Measurements from ENCODE around the gene TMPRSS11E.
"Not testable (repeated sequence)": the region's sequence is repeated elsewhere in the genome, so short reads cannot be mapped to it uniquely, and the experiment has no call there.

TMPRSS11E gene

GRCh38 chr4:68461790-68462189 lies 14.5 kb downstream of the TMPRSS11E start:
- DNase-seq (ENCODE audit: low read depth in 1 of 2, low spot score in 1 of 2) = no peak

- DNase-seq (ENCODE audit: low read depth in 1 of 2, low spot score in 1 of 2) = no peak
Measured at GRCh38 chr4:68462691-68463090, 15.4 kb downstream of the TMPRSS11E start.

GRCh38 chr4:68463796-68464195 lies 16.5 kb downstream of the TMPRSS11E start:
- DNase-seq (ENCODE audit: low read depth in 1 of 2, low spot score in 1 of 2) = no peak

- DNase-seq (ENCODE audit: low read depth in 1 of 2, low spot score in 1 of 2) = no peak
Measured at GRCh38 chr4:68465058-68465457, 17.8 kb downstream of the TMPRSS11E start.

GRCh38 chr4:68466185-68466584 lies 18.9 kb downstream of the TMPRSS11E start:
- no peak for DNase-seq (ENCODE audit: low read depth in 1 of 2, low spot score in 1 of 2)

GRCh38 chr4:68466751-68467150 lies 19.5 kb downstream of the TMPRSS11E start:
- no peak for DNase-seq (ENCODE audit: low read depth in 1 of 2, low spot score in 1 of 2)

- no peak for DNase-seq (ENCODE audit: low read depth in 1 of 2, low spot score in 1 of 2)
Measured at GRCh38 chr4:68469482-68469881, 22.2 kb downstream of the TMPRSS11E start.

- no peak for DNase-seq (ENCODE audit: low read depth in 1 of 2, low spot score in 1 of 2)
Measured at GRCh38 chr4:68476191-68476590, 28.9 kb downstream of the TMPRSS11E start.

- DNase-seq (ENCODE audit: low read depth in 1 of 2, low spot score in 1 of 2) = no peak
Measured at GRCh38 chr4:68489338-68489737, 42.1 kb downstream of the TMPRSS11E start.

GRCh38 chr4:68490826-68491457 lies 43.7 kb downstream of the TMPRSS11E start:
- no peak for DNase-seq (ENCODE audit: low read depth in 1 of 2, low spot score in 1 of 2)

- DNase-seq (ENCODE audit: low read depth in 1 of 2, low spot score in 1 of 2) = no peak
Measured at GRCh38 chr4:68494688-68495087, 47.4 kb downstream of the TMPRSS11E start.

- no peak for DNase-seq (ENCODE audit: low read depth in 1 of 2, low spot score in 1 of 2)
Measured at GRCh38 chr4:68498413-68499007, 51.2 kb downstream of the TMPRSS11E start.

GRCh38 chr4:68499021-68499420 lies 51.8 kb downstream of the TMPRSS11E start:
- no peak for DNase-seq (ENCODE audit: low read depth in 1 of 2, low spot score in 1 of 2)

GRCh38 chr4:68503462-68503861 lies 56.2 kb downstream of the TMPRSS11E start:
- not testable (repeated sequence) for DNase-seq (ENCODE audit: low read depth in 1 of 2, low spot score in 1 of 2)

- not testable (repeated sequence) for DNase-seq (ENCODE audit: low read depth in 1 of 2, low spot score in 1 of 2)
Measured at GRCh38 chr4:68504836-68505235, 57.6 kb downstream of the TMPRSS11E start.

- not testable (repeated sequence) for DNase-seq (ENCODE audit: low read depth in 1 of 2, low spot score in 1 of 2)
Measured at GRCh38 chr4:68505452-68505851, 58.2 kb downstream of the TMPRSS11E start.

- DNase-seq (ENCODE audit: low read depth in 1 of 2, low spot score in 1 of 2) = no peak
Measured at GRCh38 chr4:68518889-68519288, 71.6 kb downstream of the TMPRSS11E start.

- DNase-seq (ENCODE audit: low read depth in 1 of 2, low spot score in 1 of 2) = no peak
Measured at GRCh38 chr4:68520985-68521384, 73.7 kb downstream of the TMPRSS11E start.

GRCh38 chr4:68522232-68522631 lies 75.0 kb downstream of the TMPRSS11E start:
- not testable (repeated sequence) for DNase-seq (ENCODE audit: low read depth in 1 of 2, low spot score in 1 of 2)

GRCh38 chr4:68535974-68536373 lies 88.7 kb downstream of the TMPRSS11E start:
- no peak for DNase-seq (ENCODE audit: low read depth in 1 of 2, low spot score in 1 of 2)

GRCh38 chr4:68536375-68536774 lies 89.1 kb downstream of the TMPRSS11E start:
- DNase-seq (ENCODE audit: low read depth in 1 of 2, low spot score in 1 of 2) = no peak

GRCh38 chr4:68542742-68543141 lies 95.5 kb downstream of the TMPRSS11E start:
- not testable (repeated sequence) for DNase-seq (ENCODE audit: low read depth in 1 of 2, low spot score in 1 of 2)
